ENCODE results near the gene ADIRF.
"Not testable (repeated sequence)": the region's sequence is repeated elsewhere in the genome, so short reads cannot be mapped to it uniquely, and the experiment has no call there.

ADIRF gene

GRCh38 chr10:86961481-86962091 lies 6.7 kb upstream of the ADIRF start:
- DNase-seq: no peak

GRCh38 chr10:86962136-86962980 lies 5.9 kb upstream of the ADIRF start:
- DNase-seq: no peak

GRCh38 chr10:86962981-86963310 lies 5.3 kb upstream of the ADIRF start:
- no peak for DNase-seq

- no peak for DNase-seq
Measured at GRCh38 chr10:86963341-86963919, 4.9 kb upstream of the ADIRF start.

GRCh38 chr10:86964061-86964846 lies 4.0 kb upstream of the ADIRF start:
- DNase-seq: no peak

GRCh38 chr10:86964847-86965190 lies 3.5 kb upstream of the ADIRF start:
- DNase-seq: no peak

- DNase-seq: no peak
Measured at GRCh38 chr10:86965986-86966654, 2.2 kb upstream of the ADIRF start.

- DNase-seq: no peak
Measured at GRCh38 chr10:86967481-86967941, 771 bp upstream of the ADIRF start.

- no peak for DNase-seq
Measured at GRCh38 chr10:86968994-86969355, 693 bp downstream of the ADIRF start.

GRCh38 chr10:86969421-86970041 lies 1.2 kb downstream of the ADIRF start:
- no peak for DNase-seq

GRCh38 chr10:86970162-86970981 lies 2.1 kb downstream of the ADIRF start:
- no peak for DNase-seq

- DNase-seq: no peak
Measured at GRCh38 chr10:86970982-86971231, 2.6 kb downstream of the ADIRF start.

- peak; percentile 89 for DNase-seq
Measured at GRCh38 chr10:86971232-86971991, 3.1 kb downstream of the ADIRF start.

- DNase-seq: no peak
Measured at GRCh38 chr10:86972613-86973380, 4.5 kb downstream of the ADIRF start.

- no peak for DNase-seq
Measured at GRCh38 chr10:86974484-86974883, 6.2 kb downstream of the ADIRF start.

GRCh38 chr10:86976362-86977056 lies 8.2 kb downstream of the ADIRF start:
- DNase-seq: no peak

- DNase-seq: not testable (repeated sequence)
Measured at GRCh38 chr10:86978457-86978856, 10.2 kb downstream of the ADIRF start.

GRCh38 chr10:86979296-86979818 lies 11.1 kb downstream of the ADIRF start:
- no peak for DNase-seq

- no peak for DNase-seq
Measured at GRCh38 chr10:86979977-86980448, 11.7 kb downstream of the ADIRF start.
